OCI-LY7 (cell line): ENCODE data around the gene HIP1.
"Not testable (repeated sequence)": the region's sequence is repeated elsewhere in the genome, so short reads cannot be mapped to it uniquely, and the experiment has no call there.

Experiments used
- CTCF ChIP-seq: fragments of 200-600 bp; sonication (generic); conservative IDR thresholded peaks from 2 replicates; pipeline ENCODE4 v1.5.1; 2014; ENCODE audit warnings: mild to moderate bottlenecking, antibody characterized with exemption, low read length, moderate library complexity, mixed read lengths
- EZH2phosphoT487 ChIP-seq: fragments of 200-600 bp; sonication (generic); IDR thresholded peaks from 2 replicates; pipeline ENCODE4 v1.6.1; 2018; ENCODE audit warnings: low read depth, borderline replicate concordance, mild to moderate bottlenecking, mixed run types, antibody characterized with exemption, low read length, moderate library complexity, mixed read lengths

- TF ChIP-seq CTCF, EZH2phosphoT487: not testable (repeated sequence)
These were observed 229.7 kb downstream of the HIP1 start for GRCh38 chr7:75509033-75509432.
